Lower lobe of right lung (tissue), 2 donors: ENCODE data around the gene CEP57. TPM values are rescaled to one million over a fixed set of nuclear protein-coding genes. Genes with fewer than 3 reads are reported as not detected.
"Not testable (repeated sequence)": the region's sequence is repeated elsewhere in the genome, so short reads cannot be mapped to it uniquely, and the experiment has no call there.

Experiments
- ATAC-seq, 2 donors: fragments of 200-7000 bp; cut with Tn5 transposase; one replicate each; pipeline ENCODE4 v1.9.1; 2020 to 2022; ENCODE audit warnings: mild to moderate bottlenecking in 2 of 2, moderate library complexity in 2 of 2
- DNase-seq: peaks from one replicate; pipeline ENCODE4 v3.0.0-alpha.2; 2020
- H3K27ac ChIP-seq: fragments of 200-600 bp; one replicate; pipeline ENCODE4 v1.8.0; 2022
- H3K27me3 ChIP-seq: fragments of 200-600 bp; one replicate; pipeline ENCODE4 v1.8.0; 2022; ENCODE audit warnings: low read depth
- H3K36me3 ChIP-seq: fragments of 200-600 bp; one replicate; pipeline ENCODE4 v1.8.0; 2022; ENCODE audit warnings: mild to moderate bottlenecking
- H3K4me1 ChIP-seq: fragments of 200-600 bp; one replicate; pipeline ENCODE4 v1.8.0; 2022
- H3K4me3 ChIP-seq: fragments of 200-600 bp; one replicate; pipeline ENCODE4 v1.8.0; 2022; ENCODE audit warnings: mild to moderate bottlenecking
- H3K9me3 ChIP-seq: fragments of 200-600 bp; one replicate; pipeline ENCODE4 v1.8.0; 2022
- CTCF ChIP-seq: fragments of 200-600 bp; IDR thresholded peaks from one replicate; pipeline ENCODE4 v1.8.0; 2022; ENCODE audit warnings: antibody characterized with exemption, mild to moderate bottlenecking
- intact Hi-C: fragments of 100-400 bp; cut with DNase I; formaldehyde crosslinking; loops from one replicate; pipeline ENCODE4 v1.11.0; 2022
- total RNA-seq: library from RNA; stranded (reverse); fragmentation: NEBNext Ultra II Directional; extraction: Animal tissue kit (Norgen Biotek cat#: 25700); gene quantifications from one replicate; pipeline ENCODE4 v1.2.1, GENCODE V29; 2021
- donor health status: DM: no; HTN: yes; CAD: no; lungs with severe emphysema.

The CEP57 gene
- total RNA-seq, 1 donor from 2014 or later, result 30.2 TPM

- Histone ChIP-seq H3K4me3 (no peak overlapping the region), H3K27ac (no peak overlapping the region), H3K4me1 (peaks cover 5% of the 10 kb centered on the region), H3K9me3 (no peaks in the 10 kb centered on the region), H3K27me3 (no peaks in the 10 kb centered on the region), H3K36me3 (peaks cover 34% of the 10 kb centered on the region)
- DNase-seq (no peak), ATAC-seq (no peak)
- intact Hi-C loops, result no loop called here
- TF ChIP-seq CTCF, result no peak
Observed at GRCh38 chr11:95803973-95804372, 13.7 kb downstream of the CEP57 start.

DNA sequence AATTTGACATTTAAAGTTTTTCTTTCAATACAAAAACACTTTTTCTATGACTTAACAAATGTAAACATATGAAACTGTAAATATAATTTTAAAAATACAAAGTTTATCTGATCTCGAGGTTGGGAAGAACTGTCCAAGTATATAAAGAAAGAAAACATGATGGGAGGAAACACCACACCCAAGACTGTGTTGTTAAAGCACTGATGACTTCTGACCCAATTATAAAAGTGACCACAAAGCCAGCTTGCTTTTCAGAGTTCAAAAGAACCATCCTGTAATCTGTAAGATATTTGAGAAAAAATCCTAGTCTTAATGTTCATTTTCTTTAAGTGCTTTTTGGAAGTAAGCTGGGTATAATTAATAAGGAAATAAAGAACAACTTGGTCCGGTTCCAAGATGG is 15.6 kb downstream of the CEP57 start:
- intact Hi-C loops, result no loop called here
- no peak for DNase-seq

DNA sequence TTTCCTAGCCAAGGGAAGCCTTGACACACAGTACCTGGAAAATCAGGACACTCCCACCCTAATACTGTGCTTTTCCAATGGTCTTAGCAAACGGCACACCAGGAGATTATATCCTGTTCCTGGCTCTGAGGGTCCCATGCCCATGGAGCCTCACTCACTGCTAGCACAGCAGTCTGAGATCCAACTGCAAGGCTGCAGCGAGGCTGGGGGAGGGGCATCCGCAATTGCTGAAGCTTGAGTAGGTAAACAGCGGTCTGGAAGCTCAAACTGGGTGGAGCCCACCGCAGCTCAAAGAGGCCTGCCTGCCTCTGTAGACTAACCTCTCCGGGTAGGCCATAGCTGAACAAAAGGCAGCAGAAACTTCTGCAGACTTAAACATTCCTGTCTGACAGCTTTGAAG is 16.2 kb downstream of the CEP57 start:
- H3K9me3 ChIP-seq, H3K4me3 ChIP-seq, DNase-seq, H3K4me1 ChIP-seq, intact Hi-C loops, H3K27me3 ChIP-seq, H3K27ac ChIP-seq, ATAC-seq: not testable (repeated sequence)
- H3K36me3 ChIP-seq, result peaks cover 10% of the 10 kb centered on the region

More for the DNA sequence above, 15.6 kb downstream of the CEP57 start:
- Histone ChIP-seq H3K27me3 (no peaks in the 10 kb centered on the region), H3K27ac (no peak overlapping the region), H3K4me3 (no peak overlapping the region), H3K4me1 (peaks cover 5% of the 10 kb centered on the region), H3K9me3 (no peaks in the 10 kb centered on the region), H3K36me3 (peaks cover 16% of the 10 kb centered on the region)
- no peak for TF ChIP-seq CTCF
- ATAC-seq, result no peak

GRCh38 chr11:95811052-95811451 is 20.8 kb downstream of the CEP57 start:
- H3K36me3 ChIP-seq, result peaks cover 18% of the 10 kb centered on the region
- intact Hi-C loops, DNase-seq, H3K9me3 ChIP-seq, H3K27ac ChIP-seq, H3K27me3 ChIP-seq, ATAC-seq, H3K4me1 ChIP-seq, H3K4me3 ChIP-seq: not testable (repeated sequence)

DNA sequence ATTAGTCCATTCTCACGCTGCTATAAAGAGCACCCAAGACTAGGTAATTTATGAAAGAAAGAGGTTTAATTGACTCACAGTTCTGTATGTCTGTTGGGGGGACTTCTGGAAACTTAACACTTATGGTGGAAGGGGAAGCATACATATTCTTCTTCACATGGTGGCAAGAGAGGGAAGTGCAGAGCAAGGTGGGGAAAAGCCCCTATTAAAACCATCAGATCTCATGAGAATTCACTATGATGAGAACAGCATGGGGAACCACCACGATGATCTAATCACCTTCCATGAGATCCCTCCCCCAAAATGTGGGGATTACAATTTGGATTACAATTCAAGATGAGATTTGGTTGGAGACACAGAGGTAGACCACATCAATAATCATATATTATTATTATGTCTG is 25.7 kb downstream of the CEP57 start:
- Histone ChIP-seq H3K27ac (no peak overlapping the region), H3K4me1 (no peaks in the 10 kb centered on the region), H3K4me3 (no peak overlapping the region), H3K27me3 (no peaks in the 10 kb centered on the region), H3K9me3 (no peaks in the 10 kb centered on the region), H3K36me3 (peaks cover 37% of the 10 kb centered on the region)
- intact Hi-C loops, result no loop called here
- TF ChIP-seq CTCF, result no peak
- DNase-seq (no peak), ATAC-seq (no peak)

DNA sequence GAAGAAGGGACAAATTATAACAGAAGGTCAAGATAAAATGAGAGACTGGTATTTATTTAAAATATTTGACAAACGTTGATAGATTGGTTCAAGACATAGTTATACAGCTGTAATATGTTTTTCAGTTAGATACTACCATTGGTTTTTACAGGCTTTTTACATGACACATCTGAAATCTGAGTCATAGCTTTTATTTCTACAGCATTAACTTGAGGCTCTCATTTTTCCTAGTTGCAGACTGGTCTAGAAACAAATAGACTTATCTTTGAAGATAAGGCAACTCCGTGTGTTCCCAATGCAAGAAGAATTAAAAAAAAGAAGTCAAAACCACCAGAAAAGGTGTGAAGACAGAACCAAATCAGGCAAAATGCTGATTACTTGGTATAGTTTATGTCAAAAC is 31.3 kb downstream of the CEP57 start:
- no peak overlapping the region for H3K27ac ChIP-seq
- H3K4me1 ChIP-seq, result no peaks in the 10 kb centered on the region
- intact Hi-C loops, result no loop called here
- no peak for DNase-seq
- TF ChIP-seq CTCF, result no peak
- H3K9me3 ChIP-seq, result no peaks in the 10 kb centered on the region
- ATAC-seq, result no peak
- H3K36me3 ChIP-seq, result peaks cover 60% of the 10 kb centered on the region
- no peaks in the 10 kb centered on the region for H3K27me3 ChIP-seq
- H3K4me3 ChIP-seq, result no peak overlapping the region

- Histone ChIP-seq H3K9me3 (no peaks in the 10 kb centered on the region), H3K4me1 (no peaks in the 10 kb centered on the region), H3K27me3 (no peaks in the 10 kb centered on the region), H3K36me3 (peaks cover 72% of the 10 kb centered on the region), H3K4me3 (no peak overlapping the region), H3K27ac (no peak overlapping the region)
- DNase-seq (no peak), ATAC-seq (no peak)
- no peak for TF ChIP-seq CTCF
- intact Hi-C loops, result no loop called here
Observed at GRCh38 chr11:95827696-95828095, 37.4 kb downstream of the CEP57 start.
